Smooth muscle cell (in vitro differentiated cells): Measurements from ENCODE around the gene CLMN. TPM values are rescaled to one million over a fixed set of nuclear protein-coding genes. Genes with fewer than 3 reads are reported as not detected.

Experiments
- DNase-seq: peaks from one replicate; lab custom pipeline; 2025; ENCODE audit not compliant: unreplicated experiment; lab: John Stamatoyannopoulos, UW
- H2AFZ ChIP-seq: fragments of 200-600 bp; sonication (generic); 2 replicates; pipeline ENCODE4 v1.6.0; 2016; ENCODE audit warnings: antibody characterized with exemption, low read depth, mild to moderate bottlenecking
- H3F3A ChIP-seq: fragments of 200-600 bp; sonication (generic); 2 replicates; pipeline ENCODE4 v1.6.0; 2017; ENCODE audit warnings: antibody characterized with exemption, low read depth
- H3K27ac ChIP-seq: fragments of 200-600 bp; sonication (generic); 2 replicates; pipeline ENCODE4 v1.5.1; 2016; ENCODE audit warnings: low read depth, mild to moderate bottlenecking
- H3K27me3 ChIP-seq: fragments of 200-600 bp; sonication (generic); 2 replicates; pipeline ENCODE4 v1.6.1; 2016; ENCODE audit warnings: low read depth, mild to moderate bottlenecking
- H3K36me3 ChIP-seq: fragments of 200-600 bp; sonication (generic); 2 replicates; pipeline ENCODE4 v1.5.1; 2016; ENCODE audit warnings: low read depth
- H3K4me1 ChIP-seq: fragments of 200-600 bp; sonication (generic); 2 replicates; pipeline ENCODE4 v1.5.1; 2016; ENCODE audit warnings: low read depth
- H3K4me2 ChIP-seq: fragments of 200-600 bp; sonication (generic); 2 replicates; pipeline ENCODE4 v1.6.0; 2016; ENCODE audit warnings: mild to moderate bottlenecking
- H3K4me3 ChIP-seq: fragments of 200-600 bp; sonication (generic); 2 replicates; pipeline ENCODE4 v1.5.1; 2016; ENCODE audit warnings: mild to moderate bottlenecking
- H3K79me2 ChIP-seq: fragments of 200-600 bp; sonication (generic); 2 replicates; pipeline ENCODE4 v1.6.0; 2016; ENCODE audit warnings: low read depth, mild to moderate bottlenecking
- H3K9ac ChIP-seq: fragments of 200-600 bp; sonication (generic); 2 replicates; pipeline ENCODE4 v1.6.0; 2016; ENCODE audit warnings: low read depth
- H3K9me3 ChIP-seq: fragments of 200-600 bp; sonication (generic); replicated peaks from 2 replicates; pipeline ENCODE4 v1.5.1; 2016; ENCODE audit warnings: low read depth
- H4K20me1 ChIP-seq: fragments of 200-600 bp; sonication (generic); 2 replicates; pipeline ENCODE4 v1.6.0; 2016; ENCODE audit warnings: low read depth
- CTCF ChIP-seq: fragments of 200-600 bp; sonication (generic); IDR thresholded peaks from 2 replicates; pipeline ENCODE4 v1.5.1; 2017; ENCODE audit warnings: borderline replicate concordance, mild to moderate bottlenecking, antibody characterized with exemption; ENCODE audit not compliant: insufficient read depth, poor library complexity, severe bottlenecking
- WGBS: methylation state at CpG from one replicate; pipeline ENCODE4 v1.1.7; 2016; ENCODE audit warnings: low lambda C conversion rate; 5-methylcytosine and 5-hydroxymethylcytosine counted together
- polyA plus RNA-seq: library from polyadenylated mRNA; unstranded; fragments of >200 nt; fragmentation: Nextera tagmentation; extraction: Ambion mirVana; gene quantifications from 2 replicates; pipeline ENCODE4 v1.2.1, GENCODE V29; 2016
- total RNA-seq: library from RNA; depleted of rRNA; stranded (reverse); fragments of >200 nt; gene quantifications from 2 replicates; pipeline ENCODE4 v1.2.3, GENCODE V29; 2014

CLMN gene
- total and polyA plus RNA-seq, 2 experiments from 2014 or later, result 1.3 to 3.5 TPM

DNA sequence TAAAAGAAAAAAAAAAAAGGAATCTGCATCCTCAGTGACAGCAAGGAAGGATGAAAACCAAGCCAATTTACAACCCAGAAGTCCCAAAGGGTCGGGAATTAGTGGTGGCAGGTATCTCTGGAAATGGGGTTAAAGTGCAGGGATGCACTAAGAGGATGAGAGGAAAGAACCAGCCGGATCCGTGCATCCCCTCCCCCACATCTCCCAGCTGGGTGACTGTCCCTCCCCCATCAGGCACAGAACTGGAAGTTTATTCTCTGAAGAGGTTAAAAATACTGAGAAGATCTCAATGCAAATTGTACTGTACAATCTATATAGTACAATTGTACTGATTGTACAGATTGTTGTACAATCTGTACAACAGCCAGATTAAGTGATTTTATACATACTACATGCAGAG is 15.4 kb downstream of the CLMN start:
- 80% methylated on average over 3 of the region's 3 CpGs for WGBS
- Histone ChIP-seq H2AFZ (no peak overlapping the region), H3K9me3 (no peaks in the 10 kb centered on the region), H3K27me3 (peaks cover 14% of the 10 kb centered on the region), H3K36me3 (no peaks in the 10 kb centered on the region), H3K27ac (no peak overlapping the region), H3K79me2 (no peaks in the 10 kb centered on the region), H3K9ac (no peak overlapping the region), H3K4me1 (peaks cover 11% of the 10 kb centered on the region), H3K4me3 (no peak overlapping the region), H3K4me2 (no peak overlapping the region), H3F3A (no peaks in the 10 kb centered on the region), H4K20me1 (no peaks in the 10 kb centered on the region)
- DNase-seq, result no peak
- TF ChIP-seq CTCF, result no peak

DNA sequence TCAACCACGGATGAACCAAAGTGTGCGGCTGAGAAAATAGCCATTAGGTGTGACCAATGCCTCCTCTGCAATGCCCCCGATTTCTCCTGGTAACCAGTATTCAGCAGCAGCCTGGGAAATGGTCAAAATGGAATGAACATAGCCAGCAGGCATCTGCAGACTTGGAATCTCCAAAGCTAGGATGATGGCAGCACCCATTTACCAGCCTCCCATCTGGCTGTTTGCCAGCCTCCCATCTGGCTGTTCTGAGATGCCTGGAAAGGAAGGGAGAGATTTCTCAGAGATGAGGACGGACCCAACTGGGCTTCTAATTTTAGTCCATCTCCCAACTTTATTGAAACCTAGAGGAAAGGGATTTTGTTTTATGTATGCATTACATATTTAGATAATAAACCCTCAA is 16.2 kb downstream of the CLMN start:
- TF ChIP-seq CTCF, result no peak
- no peak for DNase-seq
- no peaks in the 10 kb centered on the region for H3K79me2 ChIP-seq
- no peak overlapping the region for H3K9ac ChIP-seq
- H3K4me1 ChIP-seq, result peaks cover 11% of the 10 kb centered on the region
- no peaks in the 10 kb centered on the region for H4K20me1 ChIP-seq
- H3K27ac ChIP-seq, result no peak overlapping the region
- H2AFZ ChIP-seq, result no peak overlapping the region
- no peaks in the 10 kb centered on the region for H3K36me3 ChIP-seq
- H3K4me2 ChIP-seq, result no peak overlapping the region
- H3K9me3 ChIP-seq, result no peaks in the 10 kb centered on the region
- H3F3A ChIP-seq, result no peaks in the 10 kb centered on the region
- H3K27me3 ChIP-seq, result peaks cover 14% of the 10 kb centered on the region
- 78% methylated on average over 4 of the region's 4 CpGs for WGBS
- H3K4me3 ChIP-seq, result no peak overlapping the region

DNA sequence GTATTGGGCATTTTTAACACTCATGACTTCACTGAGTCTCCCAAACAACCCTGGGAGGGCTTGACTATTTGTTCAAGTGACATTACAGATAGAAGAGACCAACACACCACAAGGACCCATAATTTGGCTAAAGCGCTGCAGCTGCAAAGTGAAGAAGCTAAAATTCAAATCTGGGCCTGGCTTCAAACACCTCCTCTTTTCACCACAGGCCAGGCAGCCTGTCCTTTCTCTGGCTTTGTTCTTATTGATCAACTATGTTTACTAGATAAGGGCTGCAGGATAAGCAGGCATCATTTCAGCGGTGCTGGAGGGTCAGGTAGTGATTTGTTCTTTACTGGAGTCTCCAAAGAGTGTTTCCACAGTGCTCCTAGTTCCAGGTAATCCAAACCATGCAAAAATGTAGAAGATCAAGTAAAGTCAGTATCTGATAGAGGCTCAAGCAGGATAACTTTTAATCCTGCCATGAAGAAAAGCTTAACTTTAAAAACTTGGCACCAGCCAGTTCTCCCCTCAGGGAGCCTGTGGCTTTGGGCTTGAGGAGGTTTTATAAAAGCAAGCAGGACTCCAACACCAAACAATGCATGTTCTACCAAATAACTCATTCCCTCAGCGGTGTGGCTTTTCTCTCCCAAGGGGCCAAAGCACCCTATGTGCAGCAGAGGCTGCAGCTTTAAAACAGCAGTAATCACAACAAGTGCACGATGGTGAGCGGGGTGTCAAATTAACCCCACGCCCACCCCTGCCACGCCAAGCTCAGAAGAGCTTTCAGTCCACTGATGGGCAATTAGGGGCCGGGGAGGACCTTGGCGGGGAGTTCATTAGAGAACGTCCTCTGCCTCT is 16.8 kb downstream of the CLMN start:
- peaks cover 11% of the 10 kb centered on the region for H3K4me1 ChIP-seq
- H3K9ac ChIP-seq, result no peak overlapping the region
- 82% methylated on average over 10 of the region's 10 CpGs for WGBS
- H3K79me2 ChIP-seq, result no peaks in the 10 kb centered on the region
- no peaks in the 10 kb centered on the region for H3K36me3 ChIP-seq
- DNase-seq, result no peak
- H3K4me3 ChIP-seq, result no peak overlapping the region
- H3K9me3 ChIP-seq, result no peaks in the 10 kb centered on the region
- no peak overlapping the region for H3K27ac ChIP-seq
- H2AFZ ChIP-seq, result no peak overlapping the region
- H3K4me2 ChIP-seq, result no peak overlapping the region
- TF ChIP-seq CTCF, result no peak
- peaks cover 14% of the 10 kb centered on the region for H3K27me3 ChIP-seq
- no peaks in the 10 kb centered on the region for H4K20me1 ChIP-seq
- no peaks in the 10 kb centered on the region for H3F3A ChIP-seq
